Spinal cord (tissue), 10 donors: Measurements from ENCODE around the gene NMNAT2. TPM values are rescaled to one million over a fixed set of nuclear protein-coding genes. Genes with fewer than 3 reads are reported as not detected.
A peak's percentile ranks its signal among the peaks of the same experiment; 100 is the strongest.

Source experiments
- DNase-seq, 6 donors: peaks; one replicate each; pipeline versions ENCODE4 v3.0.0 to v3.0.0-alpha.2; 2013 to 2015; ENCODE audit warnings: low spot score in 6 of 6, low read depth in 4 of 6
- H3K27ac ChIP-seq: one replicate; pipeline ENCODE4 v1.5.1; 2013; ENCODE audit warnings: low read depth, low read length, control low read depth
- H3K27me3 ChIP-seq: one replicate; pipeline ENCODE4 v1.6.1; 2013; ENCODE audit warnings: low read length; ENCODE audit not compliant: control insufficient read depth, insufficient read depth
- H3K36me3 ChIP-seq: one replicate; pipeline ENCODE4 v1.6.1; 2013; ENCODE audit warnings: low read length; ENCODE audit not compliant: control insufficient read depth, insufficient read depth
- H3K4me1 ChIP-seq: one replicate; pipeline ENCODE4 v1.6.1; 2013; ENCODE audit warnings: low read length; ENCODE audit not compliant: control insufficient read depth, insufficient read depth
- H3K4me3 ChIP-seq: one replicate; pipeline ENCODE4 v1.5.1; 2013; ENCODE audit warnings: low read depth, low read length, control low read depth
- H3K9me3 ChIP-seq: one replicate; pipeline ENCODE4 v1.6.1; 2013; ENCODE audit warnings: low read length; ENCODE audit not compliant: control insufficient read depth, insufficient read depth
- WGBS: methylation state at CpG from one replicate; pipeline ENCODE4 v1.1.5; 2013; ENCODE audit warnings: missing lambda C conversion rate; ENCODE audit not compliant: insufficient coverage; 5-methylcytosine and 5-hydroxymethylcytosine counted together
- polyA plus RNA-seq, 2 donors: library from polyadenylated mRNA; unstranded; fragments of 120-200 nt; gene quantifications; one replicate each; pipeline ENCODE4 v1.2.1, GENCODE V29; 2013; ENCODE audit not compliant: insufficient read length in 2 of 2
- total RNA-seq, 2 donors: library from RNA; depleted of rRNA in 1 of 2; stranded (reverse); fragments of 120-200 nt in 1 of 2; fragments of >200 nt in 1 of 2; gene quantifications; one replicate each; pipeline versions ENCODE4 v1.2.3 to v1.2.4, GENCODE V29; 2013 to 2014
- donor health status: healthy.

The NMNAT2 gene
- total and polyA plus RNA-seq, 4 donors: 20.8 to 65.9 (median 45.4) TPM

DNA sequence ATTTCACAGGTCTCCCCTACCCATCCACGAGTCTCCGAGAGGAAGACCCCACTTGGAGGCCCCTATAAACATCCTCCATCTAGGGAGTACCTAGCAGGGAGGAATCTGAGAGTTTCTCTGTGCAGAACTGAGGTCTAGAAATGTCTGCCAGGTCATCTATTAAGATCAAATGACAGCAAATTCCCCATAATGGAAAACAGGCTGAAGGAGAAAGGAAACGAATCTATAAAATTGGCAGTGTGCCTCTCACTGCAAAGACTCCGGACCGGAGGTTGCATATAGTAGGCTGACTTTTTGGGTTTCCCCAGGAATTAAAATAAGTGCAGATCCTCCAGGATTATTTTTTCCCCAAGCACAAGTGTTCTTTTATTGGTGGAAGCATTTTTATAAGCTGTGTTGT is 57.7 kb downstream of the NMNAT2 start:
- whole genome bisulfite sequencing: no CpG with 5 or more reads among the region's 5 CpGs
- no peak for DNase-seq
- Histone ChIP-seq H3K4me3 (no peak overlapping the region), H3K4me1 (no peaks in the 10 kb centered on the region), H3K36me3 (no peaks in the 10 kb centered on the region), H3K9me3 (no peaks in the 10 kb centered on the region), H3K27ac (no peak overlapping the region), H3K27me3 (no peaks in the 10 kb centered on the region)

GRCh38 chr1:183356534-183357182 is 61.5 kb downstream of the NMNAT2 start:
- no peaks in the 10 kb centered on the region for H3K36me3 ChIP-seq
- WGBS: 50% methylated on average over 2 of the region's 6 CpGs
- no peak overlapping the region for H3K4me3 ChIP-seq
- H3K4me1 ChIP-seq: no peaks in the 10 kb centered on the region
- H3K27me3 ChIP-seq: no peaks in the 10 kb centered on the region
- H3K9me3 ChIP-seq: no peaks in the 10 kb centered on the region
- no peak for DNase-seq
- no peak overlapping the region for H3K27ac ChIP-seq

DNA sequence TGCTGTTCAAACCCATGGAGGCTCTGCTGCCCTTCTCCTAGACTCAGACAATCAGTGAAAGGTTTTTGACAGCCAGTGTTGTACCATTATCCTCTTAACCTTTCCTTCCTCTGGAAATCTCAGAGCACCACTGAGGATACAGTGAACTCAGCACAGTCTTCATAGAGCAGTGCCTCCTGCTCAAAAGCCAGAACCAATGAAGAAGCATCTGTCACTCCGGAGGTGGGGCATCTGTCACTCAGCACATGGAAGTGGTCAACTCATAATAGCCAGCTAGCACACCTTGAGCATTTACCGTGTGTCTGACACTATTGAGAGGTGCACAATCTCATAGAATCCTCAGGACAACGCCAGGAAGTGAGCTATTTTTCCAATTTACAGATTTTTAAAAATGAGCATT is 62.4 kb downstream of the NMNAT2 start:
- DNase-seq: no peak
- no peaks in the 10 kb centered on the region for H3K36me3 ChIP-seq
- WGBS: 82% methylated on average over 2 of the region's 3 CpGs
- no peaks in the 10 kb centered on the region for H3K27me3 ChIP-seq
- no peak overlapping the region for H3K4me3 ChIP-seq
- H3K9me3 ChIP-seq: no peaks in the 10 kb centered on the region
- H3K27ac ChIP-seq: no peak overlapping the region
- no peaks in the 10 kb centered on the region for H3K4me1 ChIP-seq

- no peaks in the 10 kb centered on the region for H3K36me3 ChIP-seq
- H3K27ac ChIP-seq: no peak overlapping the region
- DNase-seq: no peak
- WGBS: 68% methylated on average over 4 of the region's 6 CpGs
- H3K4me3 ChIP-seq: no peak overlapping the region
- H3K4me1 ChIP-seq: peaks cover under 1% of the 10 kb centered on the region
- H3K9me3 ChIP-seq: no peaks in the 10 kb centered on the region
- no peaks in the 10 kb centered on the region for H3K27me3 ChIP-seq
Measured at GRCh38 chr1:183355181-183355580, 63.0 kb downstream of the NMNAT2 start.

GRCh38 chr1:183353597-183353996 is 64.6 kb downstream of the NMNAT2 start:
- no peaks in the 10 kb centered on the region for H3K27me3 ChIP-seq
- H3K9me3 ChIP-seq: no peaks in the 10 kb centered on the region
- peaks cover 16% of the 10 kb centered on the region for H3K4me1 ChIP-seq
- no peak for DNase-seq
- WGBS: 50% methylated on average over 1 of the region's 1 CpG
- no peak overlapping the region for H3K27ac ChIP-seq
- no peak overlapping the region for H3K4me3 ChIP-seq
- H3K36me3 ChIP-seq: no peaks in the 10 kb centered on the region

- WGBS: 6% methylated on average over 6 of the region's 6 CpGs
- Histone ChIP-seq H3K4me1 (peaks cover 16% of the 10 kb centered on the region), H3K36me3 (no peaks in the 10 kb centered on the region), H3K27me3 (no peaks in the 10 kb centered on the region), H3K4me3 (no peak overlapping the region), H3K27ac (peak overlapping the region; percentile 63), H3K9me3 (no peaks in the 10 kb centered on the region)
- peak in 5 of 6 donors; percentile 39 to 89 (median 54) for DNase-seq
Measured at GRCh38 chr1:183349201-183349711, 68.9 kb downstream of the NMNAT2 start.

DNA sequence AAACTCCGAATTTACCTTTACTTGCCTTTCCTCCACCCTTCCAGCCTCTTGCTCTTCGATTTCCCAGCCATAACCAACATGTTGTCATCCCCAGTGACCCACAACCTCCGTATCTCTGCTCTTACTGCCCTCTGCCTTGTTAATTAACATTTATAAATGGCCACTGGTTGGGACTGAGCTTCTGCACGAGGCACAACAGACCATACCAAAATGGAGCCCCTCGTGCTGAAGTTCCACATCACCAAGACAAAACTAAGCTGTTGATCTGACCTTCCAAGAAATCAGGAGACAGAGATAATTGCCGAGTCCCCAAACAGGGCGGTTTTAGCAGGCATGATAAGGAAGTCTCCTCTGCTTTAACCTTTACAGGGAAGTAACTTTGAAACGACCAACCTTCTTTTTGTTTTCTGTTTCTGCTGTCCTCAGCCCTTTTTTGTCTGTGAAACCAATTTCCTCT is 71.9 kb downstream of the NMNAT2 start:
- no peak overlapping the region for H3K27ac ChIP-seq
- H3K9me3 ChIP-seq: no peaks in the 10 kb centered on the region
- WGBS: 84% methylated on average over 8 of the region's 8 CpGs
- H3K36me3 ChIP-seq: no peaks in the 10 kb centered on the region
- H3K4me3 ChIP-seq: no peak overlapping the region
- peaks cover 16% of the 10 kb centered on the region for H3K4me1 ChIP-seq
- no peak for DNase-seq
- no peaks in the 10 kb centered on the region for H3K27me3 ChIP-seq

- H3K27me3 ChIP-seq: no peaks in the 10 kb centered on the region
- DNase-seq: no peak
- H3K36me3 ChIP-seq: no peaks in the 10 kb centered on the region
- no peaks in the 10 kb centered on the region for H3K4me1 ChIP-seq
- H3K9me3 ChIP-seq: no peaks in the 10 kb centered on the region
- H3K27ac ChIP-seq: no peak overlapping the region
- H3K4me3 ChIP-seq: no peak overlapping the region
- 72% methylated on average over 4 of the region's 4 CpGs for WGBS
Measured at GRCh38 chr1:183339556-183340167, 78.5 kb downstream of the NMNAT2 start.

DNA sequence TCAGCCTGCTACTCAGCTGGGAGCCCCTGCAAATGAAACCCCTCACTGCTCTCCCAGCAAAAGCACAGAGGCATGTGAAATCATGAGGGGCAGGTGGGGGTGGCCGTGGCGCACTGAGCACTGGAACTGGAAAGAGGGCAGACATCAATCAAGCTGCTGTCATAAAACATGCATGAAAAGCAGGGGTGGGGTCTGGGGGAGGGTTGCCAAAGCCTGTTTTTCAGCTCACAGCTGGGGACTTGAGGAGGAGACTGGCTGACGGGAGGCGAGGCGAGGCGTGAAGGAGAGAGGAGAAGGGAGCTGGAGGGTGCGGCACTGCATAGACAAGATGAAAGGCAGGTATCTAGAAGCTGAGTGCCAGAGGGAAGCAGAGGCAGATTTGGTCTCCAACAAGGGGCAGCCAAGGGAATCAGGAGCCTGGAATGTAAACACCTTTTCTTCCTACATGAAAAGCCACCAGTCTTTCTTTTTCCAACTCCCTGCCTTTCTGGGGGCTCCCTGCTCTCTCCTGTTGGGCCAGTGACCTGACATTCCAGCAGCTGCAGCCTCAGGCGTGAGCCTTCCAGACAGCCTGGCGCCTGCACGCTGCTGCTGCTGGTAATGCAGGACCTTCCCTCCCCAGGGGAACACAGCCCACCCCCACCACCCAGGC is 87.0 kb downstream of the NMNAT2 start:
- Histone ChIP-seq H3K27ac (peak overlapping the region; percentile 22), H3K9me3 (no peaks in the 10 kb centered on the region), H3K4me1 (peaks cover 30% of the 10 kb centered on the region), H3K27me3 (no peaks in the 10 kb centered on the region), H3K4me3 (no peak overlapping the region), H3K36me3 (no peaks in the 10 kb centered on the region)
- 21% methylated on average over 8 of the region's 10 CpGs for WGBS
- peak in 2 of 6 donors; percentile 71 to 75 for DNase-seq
